ENCODE data around the gene ADNP. TPM values are rescaled to one million over a fixed set of nuclear protein-coding genes. Genes with fewer than 3 reads are reported as not detected.
A peak's percentile ranks its signal among the peaks of the same experiment; 100 is the strongest.

Gene ADNP
- total and polyA plus RNA-seq, 2 experiments from 2014 or later = 13.1 to 43.7 TPM

DNA sequence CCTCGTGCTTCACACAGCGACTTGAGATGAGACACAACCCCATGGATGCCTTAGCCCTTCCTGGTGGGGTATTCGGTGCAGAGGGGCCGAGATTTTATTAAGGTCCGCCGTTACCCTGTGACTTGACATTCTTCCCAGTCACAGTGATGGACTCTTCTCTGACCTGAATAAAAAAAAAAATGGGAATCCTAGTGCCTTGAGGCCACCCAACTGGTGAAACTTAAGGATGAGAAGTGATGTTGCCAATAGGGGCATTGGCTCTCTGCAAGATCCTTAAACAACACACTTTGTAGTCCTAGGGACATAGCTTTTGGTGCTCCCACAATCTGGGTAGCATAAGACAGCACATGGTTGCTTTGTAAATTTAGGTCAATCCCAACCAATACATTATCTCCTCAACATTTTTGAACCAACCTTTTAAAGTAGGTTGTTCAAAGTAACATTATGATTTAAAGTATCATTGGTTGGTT is 814 bp upstream of the ADNP start:
- DNase-seq (ENCODE audit: low spot score) = no peak
- peak overlapping the region; percentile 83 for H3K4me2 ChIP-seq
- H3K27me3 ChIP-seq = no peaks in the 10 kb centered on the region
- peak overlapping the region; percentile 96 for H2AFZ ChIP-seq
- H3K36me3 ChIP-seq (replicated peaks; ENCODE audit: insufficient read depth, low read depth) = no peaks in the 10 kb centered on the region
- 58% methylated on average over 6 of the region's 6 CpGs for WGBS (ENCODE audit: low lambda C conversion rate, missing lambda C conversion rate)
- peaks cover 34% of the 10 kb centered on the region for H3K79me2 ChIP-seq
- H3K4me1 ChIP-seq (ENCODE audit: insufficient read depth) = peaks cover 31% of the 10 kb centered on the region
- H3K9me3 ChIP-seq (ENCODE audit: low read depth) = no peaks in the 10 kb centered on the region
- H3K9me2 ChIP-seq (replicated peaks; ENCODE audit: insufficient read depth) = no peaks in the 10 kb centered on the region
- TF ChIP-seq CTCF (IDR thresholded peaks at IDR 0.05; ENCODE audit: poor library complexity) (no peak), EZH2phosphoT487 (IDR thresholded peaks at IDR 0.05; ENCODE audit: low read depth, severe bottlenecking, unreplicated experiment) (no peak), EZH2 (IDR thresholded peaks at IDR 0.05; ENCODE audit: borderline replicate concordance) (no peak)
- H3K27ac ChIP-seq = peak overlapping the region; percentile 100
- peaks cover 29% of the 10 kb centered on the region for H4K20me1 ChIP-seq (ENCODE audit: insufficient read depth, poor library complexity, severe bottlenecking)
- no peak overlapping the region for H3K4me3 ChIP-seq

GRCh38 chr20:50930976-50931305 is 296 bp downstream of the ADNP start:
- peak overlapping the region; percentile 100 for H3K27ac ChIP-seq
- no peak overlapping the region for H2AFZ ChIP-seq
- TF ChIP-seq CTCF (IDR thresholded peaks at IDR 0.05; ENCODE audit: poor library complexity) (no peak), EZH2phosphoT487 (IDR thresholded peaks at IDR 0.05; ENCODE audit: low read depth, severe bottlenecking, unreplicated experiment) (no peak), EZH2 (IDR thresholded peaks at IDR 0.05; ENCODE audit: borderline replicate concordance) (no peak)
- H3K9me3 ChIP-seq (ENCODE audit: low read depth) = no peaks in the 10 kb centered on the region
- no peaks in the 10 kb centered on the region for H3K9me2 ChIP-seq (replicated peaks; ENCODE audit: insufficient read depth)
- H3K36me3 ChIP-seq (replicated peaks; ENCODE audit: insufficient read depth, low read depth) = no peaks in the 10 kb centered on the region
- peak overlapping the region; percentile 83 for H3K4me2 ChIP-seq
- H4K20me1 ChIP-seq (ENCODE audit: insufficient read depth, poor library complexity, severe bottlenecking) = peaks cover 40% of the 10 kb centered on the region
- H3K27me3 ChIP-seq = no peaks in the 10 kb centered on the region
- peaks cover 31% of the 10 kb centered on the region for H3K4me1 ChIP-seq (ENCODE audit: insufficient read depth)
- peak overlapping the region; percentile 72 for H3K4me3 ChIP-seq
- no CpG with 5 or more reads among the region's 45 CpGs for WGBS (ENCODE audit: low lambda C conversion rate, missing lambda C conversion rate)
- H3K79me2 ChIP-seq = peaks cover 45% of the 10 kb centered on the region
- DNase-seq (ENCODE audit: low spot score) = no peak

- peak; percentile 62 for DNase-seq (ENCODE audit: low spot score)
- TF ChIP-seq EZH2phosphoT487 (IDR thresholded peaks at IDR 0.05; ENCODE audit: low read depth, severe bottlenecking, unreplicated experiment) (no peak), CTCF (IDR thresholded peaks at IDR 0.05; ENCODE audit: poor library complexity) (no peak), EZH2 (IDR thresholded peaks at IDR 0.05; ENCODE audit: borderline replicate concordance) (no peak)
These were observed 880 bp downstream of the ADNP start for GRCh38 chr20:50930139-50930975.

More at GRCh38 chr20:50930139-50930975, 880 bp downstream of the ADNP start:
- no peak overlapping the region for H2AFZ ChIP-seq
- H3K27me3 ChIP-seq = no peaks in the 10 kb centered on the region
- H3K27ac ChIP-seq = peak overlapping the region; percentile 83
- H4K20me1 ChIP-seq (ENCODE audit: insufficient read depth, poor library complexity, severe bottlenecking) = peaks cover 46% of the 10 kb centered on the region
- no peaks in the 10 kb centered on the region for H3K9me2 ChIP-seq (replicated peaks; ENCODE audit: insufficient read depth)
- H3K4me2 ChIP-seq = peak overlapping the region; percentile 96
- peak overlapping the region; percentile 48 for H3K4me3 ChIP-seq
- peaks cover 31% of the 10 kb centered on the region for H3K4me1 ChIP-seq (ENCODE audit: insufficient read depth)
- under 1% methylated on average over 32 of the region's 79 CpGs for WGBS (ENCODE audit: low lambda C conversion rate, missing lambda C conversion rate)
- peaks cover 51% of the 10 kb centered on the region for H3K79me2 ChIP-seq
- no peaks in the 10 kb centered on the region for H3K36me3 ChIP-seq (replicated peaks; ENCODE audit: insufficient read depth, low read depth)
- no peaks in the 10 kb centered on the region for H3K9me3 ChIP-seq (ENCODE audit: low read depth)
